Measurements from ENCODE around the gene SLC12A8. TPM values are rescaled to one million over a fixed set of nuclear protein-coding genes. Genes with fewer than 3 reads are reported as not detected.

The SLC12A8 gene
- total and polyA plus RNA-seq, 10 of the 15 experiments (the other 5 are each of a cell fraction or from before 2014, with no cell fraction given): 2.5 to 71.6 (median 50.1) TPM

DNA sequence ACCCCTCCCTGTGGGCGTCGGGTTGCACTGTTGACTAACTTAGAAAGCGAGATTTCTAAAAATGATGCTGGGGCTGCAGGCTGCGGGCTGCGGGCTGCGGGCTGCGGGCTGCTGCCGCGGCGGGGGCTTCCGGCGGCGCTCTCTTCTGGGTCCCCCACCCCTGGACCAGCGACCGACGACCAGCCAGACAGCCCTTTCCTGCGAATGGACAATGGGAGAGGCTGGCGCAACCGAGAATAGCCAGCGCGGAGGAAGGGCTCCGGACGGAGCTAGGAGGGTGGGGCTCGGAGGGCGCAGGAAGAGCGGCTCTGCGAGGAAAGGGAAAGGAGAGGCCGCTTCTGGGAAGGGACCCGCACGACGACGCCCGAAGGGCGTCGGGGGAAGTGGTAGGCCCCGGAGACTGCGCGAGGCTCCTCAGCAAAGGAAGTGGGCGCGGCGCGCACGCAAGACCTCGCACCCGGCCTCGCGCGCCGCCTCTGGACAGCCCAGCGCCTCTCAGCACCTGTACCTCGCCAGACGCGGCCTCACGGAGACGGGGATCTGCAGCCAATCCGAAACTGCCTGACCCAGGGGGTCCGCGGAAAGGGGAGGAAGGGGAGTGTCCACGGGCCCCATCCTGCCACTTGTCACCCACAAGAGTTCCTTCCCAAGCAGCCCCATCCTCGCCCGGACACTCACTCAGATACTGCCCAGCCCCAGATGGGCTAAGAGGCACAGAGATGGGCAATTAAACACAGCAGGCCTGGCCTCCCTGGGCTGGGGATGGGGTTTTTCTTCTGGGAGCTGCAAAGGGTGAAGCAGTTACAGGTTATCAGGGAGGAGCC lies 70.7 kb downstream of the SLC12A8 start (continued):
- TF ChIP-seq E2F8 (IDR thresholded peaks at IDR 0.05; ENCODE audit: low read depth, partially characterized antibody): no peak
- TF ChIP-seq WRNIP1 (IDR thresholded peaks at IDR 0.05; ENCODE audit: borderline replicate concordance, low read depth, low read length): no peak
- TF ChIP-seq POLR2AphosphoS2 (IDR thresholded peaks at IDR 0.05; ENCODE audit: low read depth, low read length): no peak
- TF ChIP-seq SMAD5 (IDR thresholded peaks at IDR 0.05; ENCODE audit: low read depth): no peak; the same call in 1 of the 2 replicates
- no peak for TF ChIP-seq RUNX3 (IDR thresholded peaks at IDR 0.05; ENCODE audit: low read length)
- peak in 1 of 2 experiments; percentile 86; a peak in 2 of 4 replicates for TF ChIP-seq SRF (IDR thresholded peaks at IDR 0.05; ENCODE audit: low read depth in 2 of 2, low read length in 2 of 2)
- TF ChIP-seq PML (IDR thresholded peaks at IDR 0.05; ENCODE audit: low read length): no peak
- no peak for TF ChIP-seq RAD51 (IDR thresholded peaks at IDR 0.05)
- no peak for TF ChIP-seq FOXK2 (IDR thresholded peaks at IDR 0.05)
- no peak; the same call in 1 of the 2 replicates for TF ChIP-seq ZSCAN29 (IDR thresholded peaks at IDR 0.05)
- no peak for TF ChIP-seq CHD1 (IDR thresholded peaks at IDR 0.05; ENCODE audit: low read depth, low read length)
- TF ChIP-seq MEF2B (IDR thresholded peaks at IDR 0.05; ENCODE audit: partially characterized antibody, poor library complexity, severe bottlenecking): peak; percentile 94
- no peak for TF ChIP-seq RBBP5 (conservative IDR thresholded peaks at IDR 0.05)
- peak; percentile 60; the same call in 1 of the 2 replicates for TF ChIP-seq POLR2A (IDR thresholded peaks at IDR 0.05; ENCODE audit: low read depth, low read length)
- TF ChIP-seq ZNF274 (IDR thresholded peaks at IDR 0.05; ENCODE audit: insufficient read depth, insufficient read length): no peak
- peak; percentile 71; the same call in 1 of the 2 replicates for TF ChIP-seq STAT1 (conservative IDR thresholded peaks at IDR 0.05)
- TF ChIP-seq ZNF217 (IDR thresholded peaks at IDR 0.05): peak; percentile 86; the same call in 1 of the 2 replicates
- no peak for TF ChIP-seq NR2C1 (IDR thresholded peaks at IDR 0.05)
- no peak for TF ChIP-seq SMAD1 (IDR thresholded peaks at IDR 0.05; ENCODE audit: low read depth, partially characterized antibody)
- TF ChIP-seq ASH2L (IDR thresholded peaks at IDR 0.05; ENCODE audit: borderline replicate concordance, low read depth): 0 out of 2 replicates have a peak, but pooled peaks have one; percentile 33
- TF ChIP-seq MLLT1 (IDR thresholded peaks at IDR 0.05): peak; percentile 92
- TF ChIP-seq KAT2A (conservative IDR thresholded peaks at IDR 0.05; ENCODE audit: control insufficient read depth, low read depth, low read length): no peak
- TF ChIP-seq EZH2 (IDR thresholded peaks at IDR 0.05; ENCODE audit: borderline replicate concordance, control insufficient read depth, low read depth, low read length): no peak
- peak; percentile 59; the same call in 1 of the 2 replicates for TF ChIP-seq MAX (IDR thresholded peaks at IDR 0.05; ENCODE audit: low read depth, low read length)
- no peak for TF ChIP-seq RFX5 (IDR thresholded peaks at IDR 0.05; ENCODE audit: low read depth, low read length)
